Retina (tissue), 1 donor: ENCODE data around the gene KRT77.
"Not testable (repeated sequence)": the region's sequence is repeated elsewhere in the genome, so short reads cannot be mapped to it uniquely, and the experiment has no call there.

ENCODE experiments used
- DNase-seq: peaks from one replicate; pipeline ENCODE4 v3.0.0-alpha.2; 2016

KRT77 gene

DNA sequence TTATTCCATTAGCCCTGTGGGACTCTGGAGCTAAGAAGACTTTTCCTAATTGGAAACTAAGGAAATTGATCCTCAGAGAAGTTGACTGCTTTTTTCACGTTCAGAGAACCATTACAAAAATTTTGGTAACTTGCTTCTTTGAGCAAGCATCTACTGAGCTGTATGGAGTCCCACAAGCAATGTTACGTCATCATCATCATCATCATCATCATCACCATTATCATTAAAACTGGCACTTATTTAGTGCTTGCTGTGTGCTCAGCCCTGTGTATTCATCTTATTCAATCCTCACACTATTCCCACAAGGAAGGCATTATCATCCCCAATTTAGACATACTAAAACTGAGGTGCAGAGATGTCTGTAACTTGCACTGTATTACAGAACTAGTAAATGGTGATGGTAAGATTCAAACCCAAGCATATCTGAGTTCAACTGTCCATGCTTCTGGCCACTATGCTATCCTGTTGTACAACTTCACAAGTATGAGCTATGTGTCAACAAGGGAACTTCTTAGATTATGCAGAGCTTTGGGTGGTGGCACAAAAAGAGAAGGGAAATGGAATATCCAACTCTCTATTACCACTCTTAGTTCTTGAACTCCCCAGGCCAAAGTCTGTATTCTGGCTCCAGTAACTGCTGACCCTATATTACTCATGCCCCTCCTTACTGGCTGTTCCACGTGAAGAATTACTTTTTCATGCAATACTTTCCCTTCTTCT lies 29.5 kb downstream of the KRT77 start:
- no peak for DNase-seq

DNA sequence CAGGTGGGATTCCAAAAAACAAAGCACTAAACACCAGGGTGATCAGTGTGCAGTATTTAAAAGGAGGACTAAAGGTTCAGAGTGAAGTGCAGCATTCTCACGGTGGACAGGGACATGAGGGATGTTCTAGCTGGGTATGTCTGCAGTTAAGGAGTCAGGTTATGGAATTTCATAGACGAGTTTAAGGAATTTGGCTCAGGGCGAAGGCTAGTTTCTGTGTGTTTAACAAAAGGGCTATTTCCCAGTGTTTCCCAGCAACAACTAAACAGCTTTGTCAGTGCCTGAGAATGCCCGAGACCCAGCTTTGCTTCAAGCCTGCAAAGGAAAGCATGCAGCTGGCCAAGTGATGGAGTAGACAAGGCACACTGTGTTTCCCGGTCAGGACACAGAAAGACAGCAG lies 30.1 kb downstream of the KRT77 start:
- no peak for DNase-seq

DNA sequence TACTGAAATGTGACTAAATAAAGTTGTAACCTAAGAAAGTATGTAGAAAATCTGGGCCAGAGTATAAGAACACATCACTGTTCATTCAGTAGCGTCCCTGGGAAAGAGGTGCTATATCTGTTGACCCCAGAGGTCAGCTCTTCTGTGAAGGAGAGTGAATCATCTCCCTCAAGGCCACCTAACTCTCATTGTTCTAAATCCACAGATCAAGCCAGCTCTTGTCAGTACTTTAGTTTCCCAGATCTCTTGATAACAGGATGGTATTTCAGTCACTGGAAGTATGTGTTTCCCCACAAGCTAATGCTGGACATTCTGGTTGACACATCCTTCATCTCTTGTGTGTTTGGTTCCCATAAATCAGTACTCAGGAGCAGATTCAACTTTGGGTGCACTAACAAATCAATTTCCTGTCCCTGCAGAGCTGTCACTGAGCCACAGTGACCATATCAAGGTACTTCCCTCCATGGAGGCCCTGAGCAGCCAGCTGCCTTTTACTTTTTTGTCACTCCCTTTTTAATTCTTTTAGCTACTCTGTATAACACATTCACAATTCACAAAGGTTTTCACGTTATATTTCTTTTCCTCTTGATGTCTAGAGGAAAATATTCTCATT lies 30.9 kb downstream of the KRT77 start:
- DNase-seq = no peak

DNA sequence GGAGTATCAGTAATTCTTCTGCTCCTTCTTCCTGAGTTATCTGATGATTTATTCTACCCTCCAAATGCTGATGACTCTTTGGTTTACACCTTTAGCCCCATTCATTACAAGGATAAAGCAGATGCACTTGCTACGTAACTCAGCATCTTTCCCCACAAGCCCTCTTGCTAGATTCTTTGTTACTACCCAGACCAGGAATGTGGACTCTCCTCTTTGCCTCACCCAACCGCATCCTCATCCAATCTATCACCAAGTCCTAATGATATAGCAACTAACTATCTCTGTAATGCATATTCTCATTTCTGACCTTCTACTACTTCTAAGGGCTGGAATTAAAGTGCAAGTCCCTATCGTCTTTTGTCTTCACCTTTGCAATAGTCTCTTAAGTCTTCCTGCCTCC lies 32.4 kb downstream of the KRT77 start:
- no peak for DNase-seq

DNA sequence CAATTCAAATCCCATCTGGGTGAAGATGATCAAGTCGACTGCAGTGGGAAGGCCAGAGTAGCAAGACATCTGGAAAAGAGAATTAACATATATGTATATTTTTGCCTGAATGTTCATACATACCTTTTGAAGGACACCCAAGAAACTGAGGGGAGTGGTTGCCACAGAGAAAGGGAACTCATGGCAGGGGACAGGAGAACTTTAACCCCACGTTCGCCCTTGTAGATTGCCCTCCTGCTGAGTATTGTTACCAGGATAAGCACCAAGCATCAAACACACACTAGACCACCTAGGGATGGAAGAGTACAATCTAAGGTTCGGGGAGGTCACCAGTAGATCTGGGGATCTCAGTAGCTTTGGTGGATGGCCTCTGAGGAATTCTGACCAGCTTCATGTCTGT lies 32.8 kb downstream of the KRT77 start:
- DNase-seq = no peak

DNA sequence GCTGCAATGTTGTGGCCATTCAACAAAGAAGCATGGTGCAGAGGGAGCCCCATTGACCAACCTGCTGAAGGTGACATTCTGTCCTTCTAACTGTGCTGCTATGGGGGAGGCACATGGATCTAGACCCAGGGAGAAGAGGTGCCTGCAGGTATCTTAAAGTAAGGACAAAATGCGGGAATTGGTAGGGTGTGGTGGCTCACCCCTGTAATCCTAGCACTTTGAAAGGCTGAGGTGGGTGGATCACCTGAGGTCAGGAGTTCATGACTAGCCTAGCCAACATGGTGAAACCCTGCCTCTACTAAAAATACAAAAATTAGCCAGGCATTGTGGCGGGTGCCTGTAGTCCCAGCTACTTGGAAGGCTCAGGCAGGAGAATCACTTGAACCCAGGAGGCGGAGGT lies 33.4 kb downstream of the KRT77 start:
- DNase-seq = not testable (repeated sequence)

DNA sequence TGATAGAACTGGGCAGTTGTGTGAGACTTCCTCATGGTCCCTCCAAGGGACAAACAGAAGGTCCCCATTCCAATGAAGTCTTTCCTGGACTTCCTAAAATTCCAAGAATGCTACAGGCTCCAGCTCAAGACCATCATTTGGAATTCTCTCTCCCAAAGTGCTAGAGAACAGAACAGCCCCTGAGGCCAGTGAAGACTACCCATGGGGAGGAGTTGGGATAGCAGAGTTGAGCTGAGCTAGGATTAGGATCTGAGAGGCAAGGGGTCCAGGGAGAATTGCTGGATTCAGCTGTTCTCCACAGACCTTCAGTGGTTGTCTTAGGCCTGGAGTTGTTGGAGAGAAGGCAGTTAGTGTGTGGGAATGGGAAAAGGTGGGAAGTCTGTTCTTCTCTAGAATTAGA lies 33.9 kb downstream of the KRT77 start:
- DNase-seq = no peak

DNA sequence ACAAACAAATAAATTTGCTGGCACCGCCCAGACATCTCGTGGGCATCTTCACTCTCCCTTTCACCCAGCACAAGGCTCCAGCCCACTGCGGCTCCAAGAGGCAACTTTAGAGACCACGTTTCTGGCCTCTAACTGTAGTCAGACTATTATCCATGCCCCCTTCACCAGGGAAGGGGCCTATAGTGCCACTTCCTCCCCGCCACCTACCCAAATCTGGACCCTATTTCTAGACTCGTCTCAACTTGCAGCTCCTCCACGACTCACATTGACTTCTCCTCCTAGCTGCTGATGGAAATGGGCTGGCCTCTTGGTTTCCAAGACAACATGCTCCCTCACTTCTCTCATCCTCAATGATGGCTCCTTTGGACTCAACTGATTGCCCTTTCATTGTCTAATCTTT lies 35.4 kb downstream of the KRT77 start:
- no peak for DNase-seq

DNA sequence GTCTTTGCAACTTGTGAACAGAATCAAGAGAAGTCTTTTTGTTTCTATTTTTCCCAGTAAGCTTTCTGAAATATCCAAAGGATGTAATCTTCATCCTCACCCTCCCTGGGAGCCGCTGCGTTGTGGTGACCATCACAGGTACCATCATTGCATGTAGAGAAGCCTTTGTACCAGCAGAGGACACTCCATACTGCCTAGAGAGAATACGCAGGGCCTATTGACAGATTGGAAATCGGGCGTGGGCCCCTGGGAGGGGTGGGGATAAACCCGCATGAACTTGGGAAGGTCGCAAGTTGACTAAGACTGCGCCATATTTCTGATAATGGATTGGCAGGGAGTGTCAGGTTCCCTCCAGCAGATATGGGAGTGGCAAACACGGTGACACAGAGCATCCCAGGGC lies 35.8 kb downstream of the KRT77 start:
- DNase-seq = no peak

DNA sequence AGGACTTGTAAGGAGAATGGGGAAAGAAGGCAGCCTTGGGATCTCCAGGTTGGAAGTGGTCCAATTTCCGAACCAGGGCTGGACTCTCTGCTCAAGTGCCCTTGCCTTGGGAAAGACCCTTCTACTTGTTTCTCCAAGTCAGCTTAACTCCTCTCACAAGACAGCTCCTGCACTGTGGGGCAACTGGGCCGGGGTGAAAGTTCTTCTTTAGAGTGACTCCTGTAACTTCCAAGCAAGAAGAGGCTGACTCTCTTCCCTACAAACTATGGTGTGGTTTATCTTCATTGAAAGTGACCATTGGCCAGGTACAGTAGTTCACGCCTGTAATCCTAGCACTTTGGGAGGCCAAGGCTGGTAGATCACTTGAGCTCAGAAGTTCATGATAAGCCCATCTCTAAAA lies 36.9 kb downstream of the KRT77 start:
- no peak for DNase-seq

DNA sequence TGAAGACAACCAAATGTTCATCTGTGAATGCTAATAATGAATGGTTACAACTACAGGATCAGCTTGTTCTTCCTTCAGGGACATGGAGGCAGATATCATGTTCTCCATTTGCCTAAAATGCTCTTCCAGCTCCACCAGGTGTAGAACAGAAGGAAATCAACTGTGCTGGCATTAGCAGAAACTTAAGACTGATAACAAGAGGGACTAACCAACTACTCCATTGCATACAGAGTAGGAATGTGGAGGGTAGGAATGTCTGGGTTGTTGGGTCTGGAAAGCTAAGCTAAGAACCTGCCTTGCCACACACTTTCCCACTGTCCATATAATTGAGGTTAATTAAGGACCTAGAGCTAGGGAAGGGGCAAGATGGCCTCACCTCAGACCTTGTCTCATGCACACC lies 39.9 kb downstream of the KRT77 start:
- no peak for DNase-seq

DNA sequence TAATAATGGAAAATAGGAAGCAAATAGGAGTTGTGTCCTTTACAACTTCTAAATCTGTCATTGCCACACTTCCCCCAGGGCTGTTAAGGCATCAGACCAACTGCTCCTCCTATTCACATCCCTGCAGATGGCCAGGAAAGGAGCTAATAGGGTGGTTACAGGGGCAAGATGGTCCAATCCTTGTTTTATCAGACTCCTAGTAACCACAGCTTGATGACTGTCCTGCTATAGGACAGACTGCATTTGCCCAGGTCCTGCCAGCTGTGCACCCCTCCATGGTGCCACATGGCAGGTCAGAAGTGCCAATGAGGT lies 40.5 kb downstream of the KRT77 start:
- no peak for DNase-seq

DNA sequence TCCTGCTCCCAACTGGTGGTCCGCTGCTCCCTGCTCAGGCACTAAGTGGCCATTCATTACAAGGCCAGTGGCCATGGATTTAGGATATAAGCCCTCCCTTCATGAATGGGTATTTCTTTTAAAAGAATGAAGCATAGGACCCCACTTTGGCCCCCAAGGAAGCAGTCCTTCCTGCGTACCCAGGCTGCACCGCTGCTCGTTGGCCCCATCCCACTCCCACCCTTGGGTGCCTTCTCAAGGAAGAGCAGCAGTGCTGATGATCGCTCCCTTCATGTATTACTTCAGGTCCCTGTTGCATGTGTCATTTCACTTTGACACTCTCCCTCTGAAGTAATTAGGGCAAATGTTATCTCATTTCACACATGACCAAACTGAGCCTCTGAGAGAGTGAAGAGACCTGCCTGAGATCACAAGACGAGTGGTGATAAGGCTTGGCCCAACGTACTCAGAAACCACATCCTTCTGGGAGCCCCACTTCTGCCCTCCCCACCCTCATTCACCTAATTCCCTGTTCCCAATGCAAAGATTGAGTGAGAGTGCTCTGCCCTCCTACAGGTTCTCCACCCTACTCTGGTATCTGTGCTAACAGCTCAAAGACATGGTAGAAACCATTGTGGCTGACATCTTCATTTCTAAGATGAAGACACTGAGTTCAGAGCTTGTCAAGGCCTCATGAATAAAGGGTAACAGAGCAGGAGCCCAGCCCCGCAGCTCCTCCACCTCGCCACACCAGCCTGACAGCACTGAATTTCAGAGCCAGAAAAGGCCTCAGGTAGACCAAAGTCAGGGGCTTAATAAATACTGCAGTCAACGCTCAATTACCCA lies 41.0 kb downstream of the KRT77 start:
- DNase-seq = no peak

DNA sequence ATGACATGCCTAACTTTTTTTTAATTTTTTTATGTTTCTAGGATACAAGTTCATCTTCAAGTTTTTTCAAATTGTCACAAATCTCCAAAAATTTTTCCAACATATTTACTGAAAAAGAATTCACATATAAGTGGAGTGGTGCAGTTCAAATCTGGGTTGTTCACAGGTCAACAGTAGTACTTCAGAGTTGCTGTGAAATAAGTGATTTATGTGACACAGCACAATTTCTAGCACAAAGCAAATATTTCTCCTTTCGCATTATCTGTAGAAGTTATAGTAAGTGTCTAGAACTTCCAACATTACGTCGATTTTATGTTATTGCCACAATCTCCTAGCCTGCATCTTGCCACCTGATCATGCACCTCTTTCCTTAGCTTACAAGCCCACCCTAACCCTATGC lies 41.7 kb downstream of the KRT77 start:
- DNase-seq = no peak

DNA sequence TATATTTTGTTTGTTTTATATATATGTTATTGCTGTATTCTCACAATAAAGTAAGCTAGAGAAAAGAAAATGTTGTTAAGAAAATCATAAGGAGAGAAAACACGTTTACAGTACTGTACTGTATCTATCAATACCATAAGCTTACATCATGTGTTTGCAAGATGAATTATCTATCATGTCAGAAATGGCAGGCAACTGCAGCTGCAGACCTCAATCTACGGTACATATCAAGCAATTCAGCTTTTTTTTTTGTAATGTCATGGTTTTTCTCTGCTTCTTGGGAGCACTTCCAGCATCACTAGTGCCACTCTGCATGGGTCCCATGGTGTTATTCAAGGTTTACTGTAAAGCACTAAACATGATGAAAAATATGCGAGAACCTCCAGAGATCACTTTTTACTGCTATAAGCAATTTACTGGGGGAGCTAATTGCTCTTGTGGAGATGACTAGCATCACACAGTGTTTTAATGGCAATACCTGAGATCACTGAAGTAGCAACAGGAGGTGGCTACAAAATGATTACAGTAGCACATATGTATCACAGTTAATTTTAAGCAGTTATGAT lies 42.3 kb downstream of the KRT77 start:
- DNase-seq = no peak

DNA sequence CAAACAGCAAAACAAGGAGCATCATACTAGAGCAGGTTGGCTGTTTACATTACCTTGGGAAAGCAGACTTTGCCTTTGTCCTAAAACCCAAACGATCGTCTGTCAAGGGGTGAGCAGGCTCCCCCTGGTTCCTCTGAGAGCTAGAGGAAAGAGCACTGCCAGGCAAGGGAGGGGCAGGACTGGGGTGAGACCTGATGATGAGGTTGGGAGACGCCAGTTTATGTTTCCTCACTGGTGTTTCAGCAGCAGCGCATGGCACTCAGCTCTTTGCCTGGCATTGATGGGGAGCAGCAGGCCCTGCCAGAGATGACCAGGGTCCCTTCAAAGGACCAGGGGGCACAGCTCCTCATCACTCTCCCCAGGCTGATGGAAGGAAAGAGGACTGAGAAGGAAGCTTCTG lies 43.4 kb downstream of the KRT77 start:
- no peak for DNase-seq

DNA sequence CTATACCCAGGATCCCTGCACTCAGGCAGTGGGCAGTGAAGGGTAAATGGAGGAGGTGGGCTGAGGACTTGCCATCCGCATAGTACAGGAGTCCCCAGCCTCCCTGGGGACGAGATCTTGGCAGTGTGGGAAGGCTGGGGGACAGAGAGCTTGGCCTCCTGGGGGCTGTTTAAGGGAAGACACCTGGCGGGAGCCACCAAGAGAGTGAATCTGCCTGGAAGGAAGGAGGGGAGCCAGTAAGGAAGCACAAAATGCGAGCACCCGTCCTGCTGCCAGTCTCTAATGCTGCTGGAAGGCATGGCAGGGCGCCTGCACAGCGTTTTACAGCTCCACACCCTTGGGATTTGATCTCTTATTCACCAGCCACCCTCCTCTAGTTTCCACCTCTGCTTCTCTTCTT lies 43.9 kb downstream of the KRT77 start:
- DNase-seq = no peak

DNA sequence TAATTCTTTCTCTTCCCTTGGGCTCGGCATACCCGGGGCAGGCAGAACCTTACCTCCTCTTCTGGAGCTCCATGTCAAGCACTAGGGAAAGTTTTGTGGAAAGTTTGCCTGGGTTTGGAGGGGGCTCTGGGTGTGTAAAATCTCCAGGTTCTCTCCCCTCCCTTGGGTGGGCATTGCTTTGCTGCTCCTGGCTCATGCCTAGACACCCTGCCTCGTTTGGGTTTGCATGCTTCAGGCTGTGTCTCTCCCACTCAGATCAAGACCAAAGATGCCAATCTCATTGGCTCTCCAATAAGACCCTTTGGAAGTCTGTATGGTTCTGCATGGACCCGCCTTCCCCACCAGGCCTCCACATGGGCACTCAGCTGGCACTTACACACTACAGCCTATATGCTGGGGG lies 45.1 kb downstream of the KRT77 start:
- DNase-seq = no peak

DNA sequence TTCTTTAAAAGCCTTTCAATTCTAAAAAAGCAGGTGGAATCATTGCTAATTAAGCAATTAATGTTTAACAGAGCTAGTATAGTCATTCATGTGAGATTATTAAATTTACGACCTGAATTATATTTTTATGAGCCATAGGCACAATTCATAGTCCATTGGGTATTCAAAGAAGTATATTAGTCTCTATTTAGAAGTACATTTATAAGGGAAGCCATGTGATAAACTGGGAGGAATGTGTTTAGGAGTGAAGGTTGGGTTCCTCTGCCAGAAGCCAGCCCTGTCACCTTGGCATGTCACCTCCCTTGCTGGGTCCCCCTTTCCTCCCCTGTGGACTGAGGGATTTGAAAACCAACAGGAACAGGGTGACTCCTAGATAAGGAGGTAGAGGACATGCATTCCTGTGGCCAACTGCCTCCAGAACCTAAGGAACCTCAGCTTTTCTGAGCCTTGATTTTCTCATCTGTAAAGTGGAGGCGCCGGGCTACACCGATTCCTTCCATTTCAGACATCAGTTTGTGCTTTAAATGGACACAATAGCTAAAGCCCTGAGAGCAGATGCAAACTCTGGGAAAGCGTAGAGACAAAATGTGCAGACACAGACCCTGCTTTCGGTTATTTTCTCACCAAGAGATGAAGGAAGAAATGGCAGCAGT lies 45.9 kb downstream of the KRT77 start:
- no peak for DNase-seq

DNA sequence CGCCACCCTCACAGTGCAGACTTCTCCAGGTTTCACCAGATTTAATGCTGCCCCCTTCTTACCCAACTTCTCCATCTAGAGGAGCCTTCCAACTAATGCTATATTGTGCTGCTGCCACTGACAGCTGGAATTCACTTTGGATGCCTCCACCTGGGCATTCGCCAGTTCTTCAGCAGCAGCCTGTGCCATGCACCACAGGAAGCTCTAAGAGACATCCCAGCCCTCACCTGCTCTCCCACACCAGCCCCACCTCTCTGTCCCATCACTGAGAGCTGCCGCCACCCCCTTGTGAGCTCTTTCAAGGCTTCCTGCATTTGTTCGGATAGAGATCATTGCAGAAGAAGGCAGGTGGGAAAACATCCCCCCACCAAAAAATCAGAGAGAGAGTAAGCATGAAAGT lies 46.7 kb downstream of the KRT77 start:
- no peak for DNase-seq

DNA sequence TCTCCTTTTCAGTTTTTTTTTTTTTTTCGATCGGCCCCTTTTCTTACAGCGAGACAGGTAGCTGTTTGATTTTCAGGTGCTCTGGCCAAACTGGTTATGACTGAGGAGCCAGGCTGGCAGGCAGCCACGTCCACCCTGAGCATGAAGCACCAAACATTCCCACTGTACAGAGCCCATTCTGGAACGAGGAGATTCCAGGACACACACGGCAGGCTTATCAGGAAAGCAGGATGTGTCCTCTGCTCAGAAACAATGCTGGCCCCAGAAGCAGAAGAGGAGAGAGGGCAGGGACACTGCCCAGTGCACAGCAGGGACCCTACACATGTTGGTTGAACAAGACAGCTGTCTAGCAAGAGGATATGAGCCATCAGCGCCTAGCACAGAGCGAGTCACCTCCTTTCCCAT lies 47.6 kb downstream of the KRT77 start:
- no peak for DNase-seq

DNA sequence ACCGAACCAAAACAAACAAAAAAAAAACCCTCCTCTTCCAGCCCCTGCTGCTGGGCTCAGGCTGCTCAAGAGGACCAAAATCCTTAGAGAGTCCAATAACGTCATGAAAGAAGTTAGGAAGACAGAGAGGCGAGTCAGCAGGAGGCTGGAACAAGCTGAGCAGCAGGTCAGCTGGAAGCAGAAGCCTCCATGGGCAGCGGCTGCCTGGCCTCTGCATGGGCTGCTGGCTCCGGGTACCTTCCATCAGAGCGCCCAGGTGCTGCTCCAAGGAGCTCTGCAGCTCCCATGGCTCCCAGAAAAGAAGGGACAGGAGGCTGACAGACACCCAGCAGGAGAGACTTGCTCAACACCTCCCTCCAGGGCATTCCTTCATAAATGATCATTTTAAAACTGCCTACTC lies 48.1 kb downstream of the KRT77 start:
- peak; percentile 20 for DNase-seq

DNA sequence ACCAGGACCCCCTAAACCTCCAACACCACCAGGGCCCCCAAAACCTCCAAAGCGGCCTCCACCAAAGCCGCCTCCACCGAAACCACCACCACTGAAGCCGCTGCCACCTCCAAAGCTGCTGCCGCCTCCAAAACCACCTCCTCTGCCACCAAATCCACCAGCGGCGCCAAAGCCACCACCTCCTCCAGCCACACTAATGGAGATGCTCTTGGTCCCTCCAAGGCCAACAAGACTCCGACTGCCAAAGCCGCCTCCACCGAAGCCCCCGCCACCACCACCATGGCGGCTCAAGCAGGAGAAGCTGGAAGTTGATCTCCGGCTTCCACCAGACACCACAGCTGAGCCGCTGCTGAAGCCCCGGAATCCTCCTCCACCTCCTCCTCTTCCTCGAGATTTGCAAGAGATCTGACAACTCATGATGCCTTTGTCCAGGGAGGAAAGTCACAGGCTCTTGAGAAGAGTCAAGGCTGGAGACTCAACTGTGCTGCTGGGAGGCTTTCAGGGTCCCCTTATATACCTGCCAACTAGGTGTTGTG lies 51.5 kb downstream of the KRT77 start, which contains the start of gene KRT2:
Gene KRT2 (minus strand): TSS at position 486 of the 536 bp plus-strand sequence. CDS start 69 bp downstream, at position 417.
- no peak for DNase-seq
